Gastroesophageal sphincter (tissue), 3 donors: ENCODE measurements around the gene SCFD2.

ENCODE experiments used
- CTCF ChIP-seq, 4 experiments: fragments of 200-600 bp in 2 of 4; fragments of 450-650 bp in 2 of 4; sonication (generic) in 1 of 4; IDR thresholded peaks; one replicate each; pipeline ENCODE4 v1.5.1; 2017 to 2019; ENCODE audit warnings: antibody characterized with exemption in 4 of 4, mild to moderate bottlenecking in 2 of 4, moderate library complexity in 2 of 4
- POLR2A ChIP-seq, 2 donors: fragments of 450-650 bp; IDR thresholded peaks; one replicate each; pipeline ENCODE4 v1.6.1; 2017; ENCODE audit warnings: antibody characterized with exemption in 2 of 2, mild to moderate bottlenecking in 2 of 2, moderate library complexity in 1 of 2
- POLR2AphosphoS5 ChIP-seq: sonication (generic); formaldehyde crosslinking; IDR thresholded peaks from one replicate; pipeline ENCODE4 v1.6.1; 2017; ENCODE audit warnings: antibody characterized with exemption

- TF ChIP-seq POLR2A (IDR thresholded peaks at IDR 0.05) (no peak), CTCF (IDR thresholded peaks at IDR 0.05) (no peak), POLR2AphosphoS5 (no peak)
Measured at GRCh38 chr4:52979020-52979419, 386.8 kb downstream of the SCFD2 start.
